Activated T-cell treated with anti-CD3 and anti-CD28 coated beads, Interleukin-2, amount 50 U/mL, for 48 hours (primary cell): Measurements from ENCODE around the gene PLCH2.
A peak's percentile ranks its signal among the peaks of the same experiment; 100 is the strongest.
"Not testable (repeated sequence)": the region's sequence is repeated elsewhere in the genome, so short reads cannot be mapped to it uniquely, and the experiment has no call there.

Experiments
- DNase-seq, 2 experiments: peaks; one replicate each; pipeline ENCODE4 v3.0.0-alpha.2; 2020

The PLCH2 gene

GRCh38 chr1:2443277-2444137 lies 32.6 kb upstream of the PLCH2 start:
- DNase-seq: peak in 1 of 2 experiments; percentile 52

- no peak for DNase-seq
These were observed 31.9 kb upstream of the PLCH2 start for GRCh38 chr1:2444138-2444591.

- DNase-seq: no peak
These were observed 30.8 kb upstream of the PLCH2 start for GRCh38 chr1:2445162-2445822.

GRCh38 chr1:2445823-2446215 lies 30.3 kb upstream of the PLCH2 start:
- no peak for DNase-seq

GRCh38 chr1:2446394-2446793 lies 29.7 kb upstream of the PLCH2 start:
- no peak for DNase-seq

- no peak for DNase-seq
These were observed 29.2 kb upstream of the PLCH2 start for GRCh38 chr1:2446861-2447260.

GRCh38 chr1:2447276-2448097 lies 28.6 kb upstream of the PLCH2 start:
- DNase-seq: no peak

GRCh38 chr1:2448098-2448445 lies 28.0 kb upstream of the PLCH2 start:
- DNase-seq: no peak

GRCh38 chr1:2449636-2450454 lies 26.2 kb upstream of the PLCH2 start:
- no peak for DNase-seq

GRCh38 chr1:2451741-2452140 lies 24.3 kb upstream of the PLCH2 start:
- DNase-seq: no peak

- DNase-seq: no peak
These were observed 23.7 kb upstream of the PLCH2 start for GRCh38 chr1:2452201-2452931.

GRCh38 chr1:2452932-2453315 lies 23.2 kb upstream of the PLCH2 start:
- DNase-seq: no peak

- DNase-seq: no peak
These were observed 21.9 kb upstream of the PLCH2 start for GRCh38 chr1:2454227-2454626.

GRCh38 chr1:2455757-2456156 lies 20.3 kb upstream of the PLCH2 start:
- no peak for DNase-seq

GRCh38 chr1:2457444-2457843 lies 18.6 kb upstream of the PLCH2 start:
- DNase-seq: no peak

- no peak for DNase-seq
These were observed 17.4 kb upstream of the PLCH2 start for GRCh38 chr1:2458687-2459086.

GRCh38 chr1:2459102-2459753 lies 16.9 kb upstream of the PLCH2 start:
- not testable (repeated sequence) for DNase-seq

GRCh38 chr1:2459757-2460156 lies 16.3 kb upstream of the PLCH2 start:
- no peak for DNase-seq

- no peak for DNase-seq
These were observed 15.9 kb upstream of the PLCH2 start for GRCh38 chr1:2460203-2460602.

- DNase-seq: no peak
These were observed 14.9 kb upstream of the PLCH2 start for GRCh38 chr1:2460996-2461751.

GRCh38 chr1:2462819-2463218 lies 13.3 kb upstream of the PLCH2 start:
- DNase-seq: no peak
